SU-DHL-6 (cell line): ENCODE results near the gene TMEM233.
"Not testable (repeated sequence)": the region's sequence is repeated elsewhere in the genome, so short reads cannot be mapped to it uniquely, and the experiment has no call there.

ENCODE experiments used
- H2AFZ ChIP-seq: fragments of 200-600 bp; sonication (generic); 2 replicates; pipeline ENCODE4 v1.6.1; 2014; ENCODE audit warnings: low read depth, mild to moderate bottlenecking, moderate library complexity, mixed read lengths, antibody characterized with exemption, low read length; ENCODE audit not compliant: severe bottlenecking
- H3F3A ChIP-seq: fragments of 200-600 bp; shearing (Covaris generic); 2 replicates; pipeline ENCODE4 v1.6.0; 2016; ENCODE audit warnings: antibody characterized with exemption, mild to moderate bottlenecking; ENCODE audit not compliant: insufficient read depth
- H3K27ac ChIP-seq: fragments of 200-600 bp; sonication (generic); 2 replicates; pipeline ENCODE4 v1.5.1; 2016; ENCODE audit warnings: low read depth, mild to moderate bottlenecking, low read length, moderate library complexity, mixed read lengths
- H3K27me3 ChIP-seq: fragments of 200-600 bp; sonication (generic), shearing (Covaris generic); 2 replicates; pipeline ENCODE4 v1.6.0; 2014; ENCODE audit warnings: mild to moderate bottlenecking, low read length
- H3K36me3 ChIP-seq: fragments of 200-600 bp; sonication (generic); 2 replicates; pipeline ENCODE4 v1.6.1; 2014; ENCODE audit warnings: mild to moderate bottlenecking, low read length, mixed read lengths
- H3K4me2 ChIP-seq: fragments of 300-600, 200-600 bp; shearing (Covaris generic), sonication (generic); 2 replicates; pipeline ENCODE4 v1.6.0; 2014; ENCODE audit warnings: low read length, low read depth, mild to moderate bottlenecking; ENCODE audit not compliant: poor library complexity, severe bottlenecking
- H3K4me3 ChIP-seq: fragments of 200-600 bp; sonication (generic); 2 replicates; pipeline ENCODE4 v1.5.1; 2014; ENCODE audit warnings: antibody characterized with exemption, low read length, mild to moderate bottlenecking, mixed read lengths; ENCODE audit not compliant: insufficient read depth, poor library complexity, severe bottlenecking
- H3K79me2 ChIP-seq: fragments of 200-600 bp; sonication (generic); 2 replicates; pipeline ENCODE4 v1.6.1; 2014; ENCODE audit warnings: mild to moderate bottlenecking, low read length, moderate library complexity; ENCODE audit not compliant: insufficient read depth
- H3K9ac ChIP-seq: fragments of 200-600 bp; sonication (generic); 2 replicates; pipeline ENCODE4 v1.7.0; 2014; ENCODE audit warnings: mild to moderate bottlenecking, low read length
- H3K9me2 ChIP-seq: fragments of 200-600 bp; sonication (generic); replicated peaks from 2 replicates; pipeline ENCODE4 v1.6.1; 2014; ENCODE audit warnings: low read length; ENCODE audit not compliant: insufficient read depth
- H3K9me3 ChIP-seq: fragments of 200-600 bp; sonication (generic); 2 replicates; pipeline ENCODE4 v1.6.1; 2014; ENCODE audit warnings: low read length, mixed read lengths; ENCODE audit not compliant: insufficient read depth
- H4K20me1 ChIP-seq: fragments of 200-600 bp; sonication (generic); 2 replicates; pipeline ENCODE4 v1.6.1; 2014; ENCODE audit warnings: low read depth, mild to moderate bottlenecking, antibody characterized with exemption, low read length, moderate library complexity, mixed read lengths
- EZH2phosphoT487 ChIP-seq: fragments of 200-600 bp; sonication (generic), shearing (Covaris generic); conservative IDR thresholded peaks from 2 replicates; pipeline ENCODE4 v1.6.1; 2018; ENCODE audit warnings: mild to moderate bottlenecking, antibody characterized with exemption, low read length, moderate library complexity, mixed read lengths
- TF ChIP-seq, protein P1 (sequence below): fragments of 200-600 bp; sonication (generic); IDR thresholded peaks from one replicate; pipeline ENCODE4 v1.5.1; 2017; ENCODE audit warnings: antibody characterized with exemption, mild to moderate bottlenecking, low read length, moderate library complexity; ENCODE audit not compliant: insufficient read depth, poor library complexity, severe bottlenecking

Gene TMEM233

GRCh38 chr12:119652665-119653064 lies 59.1 kb downstream of the TMEM233 start:
- Histone ChIP-seq H3K36me3 (no peaks in the 10 kb centered on the region), H3K27me3 (0 out of 2 replicates have a peak, but pooled peaks cover 3% of the 10 kb centered on the region), H2AFZ (no peak overlapping the region), H3K27ac (no peak overlapping the region), H4K20me1 (no peaks in the 10 kb centered on the region), H3K4me3 (no peak overlapping the region), H3K9ac (no peak overlapping the region), H3K79me2 (no peaks in the 10 kb centered on the region), H3K9me2 (no peaks in the 10 kb centered on the region), H3K9me3 (0 out of 2 replicates have a peak, but pooled peaks cover 4% of the 10 kb centered on the region), H3F3A (no peaks in the 10 kb centered on the region), H3K4me2 (no peak overlapping the region)
- no peak for TF ChIP-seq EZH2phosphoT487
- TF ChIP-seq, protein P1, sequence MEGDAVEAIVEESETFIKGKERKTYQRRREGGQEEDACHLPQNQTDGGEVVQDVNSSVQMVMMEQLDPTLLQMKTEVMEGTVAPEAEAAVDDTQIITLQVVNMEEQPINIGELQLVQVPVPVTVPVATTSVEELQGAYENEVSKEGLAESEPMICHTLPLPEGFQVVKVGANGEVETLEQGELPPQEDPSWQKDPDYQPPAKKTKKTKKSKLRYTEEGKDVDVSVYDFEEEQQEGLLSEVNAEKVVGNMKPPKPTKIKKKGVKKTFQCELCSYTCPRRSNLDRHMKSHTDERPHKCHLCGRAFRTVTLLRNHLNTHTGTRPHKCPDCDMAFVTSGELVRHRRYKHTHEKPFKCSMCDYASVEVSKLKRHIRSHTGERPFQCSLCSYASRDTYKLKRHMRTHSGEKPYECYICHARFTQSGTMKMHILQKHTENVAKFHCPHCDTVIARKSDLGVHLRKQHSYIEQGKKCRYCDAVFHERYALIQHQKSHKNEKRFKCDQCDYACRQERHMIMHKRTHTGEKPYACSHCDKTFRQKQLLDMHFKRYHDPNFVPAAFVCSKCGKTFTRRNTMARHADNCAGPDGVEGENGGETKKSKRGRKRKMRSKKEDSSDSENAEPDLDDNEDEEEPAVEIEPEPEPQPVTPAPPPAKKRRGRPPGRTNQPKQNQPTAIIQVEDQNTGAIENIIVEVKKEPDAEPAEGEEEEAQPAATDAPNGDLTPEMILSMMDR, result no peak

- H3K27ac ChIP-seq, H3F3A ChIP-seq, H3K9me2 ChIP-seq, H3K36me3 ChIP-seq, H3K27me3 ChIP-seq, H3K4me2 ChIP-seq, H4K20me1 ChIP-seq, H3K79me2 ChIP-seq, H3K9me3 ChIP-seq, H3K9ac ChIP-seq, H3K4me3 ChIP-seq, H2AFZ ChIP-seq: not testable (repeated sequence)
Measured at GRCh38 chr12:119657001-119657400, 63.4 kb downstream of the TMEM233 start.

GRCh38 chr12:119658166-119658565 lies 64.6 kb downstream of the TMEM233 start:
- H3K36me3 ChIP-seq, H3K9ac ChIP-seq, H3K9me2 ChIP-seq, H3K27ac ChIP-seq, H3K27me3 ChIP-seq, H4K20me1 ChIP-seq, H3F3A ChIP-seq, H2AFZ ChIP-seq, H3K4me3 ChIP-seq, H3K9me3 ChIP-seq, H3K79me2 ChIP-seq, H3K4me2 ChIP-seq: not testable (repeated sequence)

GRCh38 chr12:119659289-119659897 lies 65.8 kb downstream of the TMEM233 start:
- no peaks in the 10 kb centered on the region for H3F3A ChIP-seq
- no peaks in the 10 kb centered on the region for H3K27me3 ChIP-seq
- no peaks in the 10 kb centered on the region for H3K79me2 ChIP-seq
- H3K9me3 ChIP-seq, result no peaks in the 10 kb centered on the region
- H3K27ac ChIP-seq, result no peak overlapping the region
- peak overlapping the region; percentile 19 for H2AFZ ChIP-seq
- no peak overlapping the region for H3K9ac ChIP-seq
- no peaks in the 10 kb centered on the region for H3K9me2 ChIP-seq
- H3K4me3 ChIP-seq, result no peak overlapping the region
- H3K36me3 ChIP-seq, result no peaks in the 10 kb centered on the region
- no peaks in the 10 kb centered on the region for H4K20me1 ChIP-seq
- no peak overlapping the region for H3K4me2 ChIP-seq
- no peak for TF ChIP-seq EZH2phosphoT487
- TF ChIP-seq, protein P1, result peak; percentile 82
